Esophagus squamous epithelium (tissue), 5 donors: ENCODE data around the gene C12orf42. TPM values are rescaled to one million over a fixed set of nuclear protein-coding genes. Genes with fewer than 3 reads are reported as not detected.
"Not testable (repeated sequence)": the region's sequence is repeated elsewhere in the genome, so short reads cannot be mapped to it uniquely, and the experiment has no call there.

Experiments
- DNase-seq: peaks from one replicate; lab custom pipeline; 2025; lab: John Stamatoyannopoulos, UW
- H3K27ac ChIP-seq, 4 donors: fragments of 200-600 bp; sonication (generic); one replicate each; pipeline ENCODE4 v1.5.1; 2016 to 2019; ENCODE audit warnings: mild to moderate bottlenecking in 1 of 4
- H3K27me3 ChIP-seq, 4 donors: fragments of 200-600 bp; sonication (generic); 1 replicate in 3 of 4; 2 replicates in 1 of 4; pipeline versions ENCODE4 v1.5.1 to v1.6.0; 2017 to 2021; ENCODE audit warnings: antibody characterized with exemption in 1 of 4
- H3K36me3 ChIP-seq, 3 donors: fragments of 200-600 bp; sonication (generic); one replicate each; pipeline ENCODE4 v1.5.1; 2016 to 2019
- H3K4me1 ChIP-seq, 3 donors: fragments of 200-600 bp; sonication (generic); one replicate each; pipeline ENCODE4 v1.5.1; 2017 to 2019
- H3K4me3 ChIP-seq, 4 donors: fragments of 200-600 bp; sonication (generic); 1 replicate in 3 of 4; 2 replicates in 1 of 4; pipeline ENCODE4 v1.5.1; 2016 to 2019; ENCODE audit warnings: mild to moderate bottlenecking in 2 of 4, moderate library complexity in 1 of 4
- H3K9me3 ChIP-seq, 3 donors: fragments of 200-600 bp; sonication (generic); one replicate each; pipeline ENCODE4 v1.5.1; 2016 to 2019
- POLR2A ChIP-seq, 4 donors: fragments of 450-650 bp; IDR thresholded peaks; one replicate each; pipeline ENCODE4 v1.6.1; 2017; ENCODE audit warnings: antibody characterized with exemption in 4 of 4, mild to moderate bottlenecking in 4 of 4, moderate library complexity in 3 of 4
- WGBS, 2 donors: methylation state at CpG; one replicate each; pipeline ENCODE4 v1.1.5; 2018; 5-methylcytosine and 5-hydroxymethylcytosine counted together
- intact Hi-C: fragments of 100-400 bp; cut with DNase I; formaldehyde crosslinking; loops from one replicate; pipeline ENCODE4 v1.15.0; 2022
- total RNA-seq, 4 donors: library from RNA; depleted of rRNA; stranded (reverse); fragments of >200 nt; gene quantifications; one replicate each; pipeline ENCODE4 v1.1.0, GENCODE V29; 2016
- TF ChIP-seq, protein P1 (sequence below), 6 experiments: fragments of 450-650 bp in 4 of 6; fragments of 200-600 bp in 2 of 6; sonication (generic) in 2 of 6; IDR thresholded peaks; one replicate each; pipeline ENCODE4 v1.5.1; 2016 to 2019; ENCODE audit warnings: antibody characterized with exemption in 6 of 6, mild to moderate bottlenecking in 4 of 6, moderate library complexity in 4 of 6
- donor health status: DM: yes; HTN: yes; CAD: no.

The C12orf42 gene
- total RNA-seq, 4 donors from 2014 or later: not detected

DNA sequence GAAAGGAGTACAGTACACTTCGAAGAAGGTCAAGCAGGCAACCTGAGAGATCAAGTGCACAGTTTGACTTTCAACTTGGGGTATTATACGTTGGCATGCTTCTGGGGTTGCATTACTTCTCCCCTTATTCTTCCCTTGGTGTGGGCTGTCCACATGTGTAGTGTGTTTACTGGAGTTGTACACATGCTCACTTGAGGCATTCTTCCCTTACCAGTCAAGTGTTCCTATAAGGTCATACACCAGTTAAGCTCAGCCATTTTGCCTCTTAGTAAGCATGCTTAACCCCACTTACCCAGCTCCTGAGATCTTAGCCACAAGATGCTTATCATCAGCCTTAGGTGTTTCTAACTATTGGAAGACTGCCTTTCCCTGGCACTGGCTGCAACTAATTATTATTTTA, 63.8 kb downstream of the C12orf42 start:
- TF ChIP-seq, protein P1, sequence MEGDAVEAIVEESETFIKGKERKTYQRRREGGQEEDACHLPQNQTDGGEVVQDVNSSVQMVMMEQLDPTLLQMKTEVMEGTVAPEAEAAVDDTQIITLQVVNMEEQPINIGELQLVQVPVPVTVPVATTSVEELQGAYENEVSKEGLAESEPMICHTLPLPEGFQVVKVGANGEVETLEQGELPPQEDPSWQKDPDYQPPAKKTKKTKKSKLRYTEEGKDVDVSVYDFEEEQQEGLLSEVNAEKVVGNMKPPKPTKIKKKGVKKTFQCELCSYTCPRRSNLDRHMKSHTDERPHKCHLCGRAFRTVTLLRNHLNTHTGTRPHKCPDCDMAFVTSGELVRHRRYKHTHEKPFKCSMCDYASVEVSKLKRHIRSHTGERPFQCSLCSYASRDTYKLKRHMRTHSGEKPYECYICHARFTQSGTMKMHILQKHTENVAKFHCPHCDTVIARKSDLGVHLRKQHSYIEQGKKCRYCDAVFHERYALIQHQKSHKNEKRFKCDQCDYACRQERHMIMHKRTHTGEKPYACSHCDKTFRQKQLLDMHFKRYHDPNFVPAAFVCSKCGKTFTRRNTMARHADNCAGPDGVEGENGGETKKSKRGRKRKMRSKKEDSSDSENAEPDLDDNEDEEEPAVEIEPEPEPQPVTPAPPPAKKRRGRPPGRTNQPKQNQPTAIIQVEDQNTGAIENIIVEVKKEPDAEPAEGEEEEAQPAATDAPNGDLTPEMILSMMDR (IDR thresholded peaks at IDR 0.05): no peak
- TF ChIP-seq POLR2A (IDR thresholded peaks at IDR 0.05): no peak
- no peak overlapping the region for H3K27ac ChIP-seq
- DNase-seq: no peak
- H3K9me3 ChIP-seq: peaks cover 0 to 4% (median 0%) of the 10 kb centered on the region in 3 donors
- no peaks in the 10 kb centered on the region for H3K27me3 ChIP-seq
- H3K4me3 ChIP-seq: no peak overlapping the region
- WGBS, 2 donors: 59 to 61% methylated on average over 2 of the region's 2 CpGs
- no peaks in the 10 kb centered on the region for H3K36me3 ChIP-seq
- intact Hi-C loops: no loop called here
- no peaks in the 10 kb centered on the region for H3K4me1 ChIP-seq

GRCh38 chr12:103431387-103431786, 64.4 kb downstream of the C12orf42 start:
- DNase-seq: no peak
- Histone ChIP-seq H3K27ac (no peak overlapping the region), H3K36me3 (no peaks in the 10 kb centered on the region), H3K4me1 (no peaks in the 10 kb centered on the region), H3K9me3 (peaks cover 0 to 4% (median 0%) of the 10 kb centered on the region in 3 donors), H3K4me3 (no peak overlapping the region), H3K27me3 (no peaks in the 10 kb centered on the region)
- WGBS, 2 donors: 82 to 95% methylated on average over 1 of the region's 1 CpG
- TF ChIP-seq POLR2A (IDR thresholded peaks at IDR 0.05): no peak
- TF ChIP-seq, protein P1 (IDR thresholded peaks at IDR 0.05): no peak
- intact Hi-C loops: no loop called here

GRCh38 chr12:103425674-103426073, 70.1 kb downstream of the C12orf42 start:
- 42 to 62% methylated on average over 6 of the region's 6 CpGs for WGBS, 2 donors
- DNase-seq, H3K36me3 ChIP-seq, H3K27me3 ChIP-seq, H3K27ac ChIP-seq, H3K4me3 ChIP-seq, H3K9me3 ChIP-seq, H3K4me1 ChIP-seq, intact Hi-C loops: not testable (repeated sequence)

DNA sequence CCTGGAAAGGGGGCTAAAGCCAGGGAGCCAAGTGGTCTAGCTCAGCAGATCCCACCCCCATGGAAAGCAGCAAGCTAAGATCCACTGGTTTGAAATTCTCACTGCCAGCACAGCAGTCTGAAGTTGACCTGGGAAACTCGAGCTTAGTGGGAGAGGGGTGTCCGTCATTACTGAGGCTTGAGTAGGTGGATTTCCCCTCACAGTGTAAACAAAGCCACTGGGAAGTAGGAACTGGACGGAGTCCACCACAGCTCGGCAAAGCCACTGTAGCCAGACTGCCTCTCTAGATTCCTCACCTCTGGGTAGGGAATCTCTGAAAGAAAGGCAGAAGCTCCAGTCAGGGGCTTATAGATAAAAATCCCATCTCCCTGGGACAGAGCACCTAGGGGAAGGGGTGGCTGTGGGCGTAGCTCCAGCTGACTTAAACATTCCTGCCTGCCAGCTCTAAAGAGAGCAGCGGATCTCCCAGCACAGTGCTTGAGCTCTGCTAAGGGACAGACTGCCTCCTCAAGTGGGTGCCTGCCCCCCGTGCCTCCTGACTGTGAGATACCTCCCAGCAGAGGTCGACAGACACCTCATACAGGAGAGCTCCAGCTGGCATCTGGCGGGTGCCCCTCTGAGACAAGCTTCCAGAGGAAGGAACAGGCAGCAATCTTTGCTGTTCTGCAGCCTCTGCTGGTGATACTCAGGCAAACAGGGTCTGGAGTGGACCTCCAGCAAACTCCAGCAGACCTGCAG, 70.8 kb downstream of the C12orf42 start:
- H3K36me3 ChIP-seq, H3K27me3 ChIP-seq, H3K9me3 ChIP-seq, H3K27ac ChIP-seq, H3K4me1 ChIP-seq, intact Hi-C loops, DNase-seq, H3K4me3 ChIP-seq: not testable (repeated sequence)
- 60 to 64% methylated on average over 6 to 7 of the region's 9 CpGs for WGBS, 2 donors

DNA sequence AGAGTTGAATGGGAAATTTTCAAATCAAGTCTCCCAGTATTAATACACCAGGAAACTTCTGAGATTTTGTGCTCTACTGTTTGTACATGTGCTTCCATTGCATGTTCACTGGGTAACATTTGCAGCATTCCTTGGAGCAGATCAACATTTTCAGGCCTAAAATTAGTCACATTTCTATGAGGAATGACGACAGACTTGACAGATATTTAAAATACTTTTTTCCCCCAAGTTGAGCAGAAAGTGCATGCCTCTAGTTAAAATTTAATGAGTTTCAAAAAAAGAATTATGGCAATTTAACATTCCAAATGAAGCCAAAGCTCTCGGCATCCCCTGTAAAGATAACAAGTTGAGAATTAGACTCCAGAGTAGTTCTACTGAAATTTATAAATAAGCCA, 72.3 kb downstream of the C12orf42 start:
- no peak for DNase-seq
- TF ChIP-seq POLR2A (IDR thresholded peaks at IDR 0.05): no peak
- TF ChIP-seq, protein P1 (IDR thresholded peaks at IDR 0.05): no peak
- Histone ChIP-seq H3K4me1 (no peaks in the 10 kb centered on the region), H3K36me3 (no peaks in the 10 kb centered on the region), H3K4me3 (no peak overlapping the region), H3K27me3 (no peaks in the 10 kb centered on the region), H3K27ac (no peak overlapping the region), H3K9me3 (peaks cover 0 to 4% (median 0%) of the 10 kb centered on the region in 3 donors)
- intact Hi-C loops: no loop called here
- 51 to 63% methylated on average over 2 of the region's 2 CpGs for WGBS, 2 donors

GRCh38 chr12:103422746-103423515, 72.8 kb downstream of the C12orf42 start:
- no peak overlapping the region for H3K27ac ChIP-seq
- H3K27me3 ChIP-seq: no peaks in the 10 kb centered on the region
- no peaks in the 10 kb centered on the region for H3K36me3 ChIP-seq
- no peaks in the 10 kb centered on the region for H3K4me1 ChIP-seq
- H3K4me3 ChIP-seq: no peak overlapping the region
- DNase-seq: no peak
- WGBS, 2 donors: 34 to 38% methylated on average over 3 to 4 of the region's 4 CpGs
- H3K9me3 ChIP-seq: peaks cover 0 to 4% (median 0%) of the 10 kb centered on the region in 3 donors
- no peak for TF ChIP-seq POLR2A (IDR thresholded peaks at IDR 0.05)
- TF ChIP-seq, protein P1 (IDR thresholded peaks at IDR 0.05): no peak
- intact Hi-C loops: no loop called here
